HG03108 (cell line): ENCODE measurements around the gene ROM1.
"Not testable (repeated sequence)": the region's sequence is repeated elsewhere in the genome, so short reads cannot be mapped to it uniquely, and the experiment has no call there.

Experiments
- ATAC-seq: cut with Tn5 transposase; IDR thresholded peaks from one replicate; pipeline ENCODE4 v1.9.1; 2021; ENCODE audit warnings: moderate library complexity; ENCODE audit not compliant: unreplicated experiment

Gene ROM1

GRCh38 chr11:62585356-62585755 is 27.7 kb upstream of the ROM1 start:
- ATAC-seq, result not testable (repeated sequence)

- no peak for ATAC-seq
Measured at GRCh38 chr11:62588966-62589637, 24.0 kb upstream of the ROM1 start.

- ATAC-seq, result peak; percentile 84
Measured at GRCh38 chr11:62591448-62592145, 21.5 kb upstream of the ROM1 start, which contains the start of gene TUT1. Gene TUT1 (minus strand): TSS chr11:62591523. CDS start chr11:62591485, 38 bp downstream.

GRCh38 chr11:62592146-62592815 is 20.8 kb upstream of the ROM1 start:
- no peak for ATAC-seq

- ATAC-seq, result no peak
Measured at GRCh38 chr11:62592989-62593421, 20.1 kb upstream of the ROM1 start.

DNA sequence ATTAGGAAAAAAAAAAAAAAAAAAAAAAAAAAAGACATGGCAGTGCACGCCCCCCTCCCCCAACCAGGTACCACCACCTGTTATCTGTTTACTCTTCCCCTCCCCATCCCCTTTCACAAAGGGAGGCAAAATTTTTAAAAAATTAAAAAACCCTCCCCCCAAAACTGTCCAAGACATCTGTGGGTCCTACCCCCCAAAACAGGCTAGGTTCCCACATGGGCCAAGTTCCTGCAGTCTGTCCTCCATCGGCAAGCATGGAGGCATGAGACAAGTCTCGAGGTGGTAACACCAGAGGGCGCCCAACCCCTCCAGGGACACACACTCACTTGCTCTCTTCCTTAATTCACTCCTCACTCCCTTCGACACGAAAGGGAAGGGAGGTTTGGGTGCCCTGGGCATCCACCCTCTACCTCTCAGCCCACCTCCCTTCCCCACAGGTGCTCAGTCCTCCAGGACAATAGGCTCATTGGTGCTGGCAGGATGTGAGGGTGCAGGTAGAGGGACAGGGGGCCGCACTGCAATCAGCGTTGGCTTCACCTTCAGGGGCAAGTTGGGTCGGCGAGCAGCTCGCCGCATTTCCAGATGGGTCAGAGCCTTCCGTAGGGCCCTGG is 19.5 kb upstream of the ROM1 start:
- ATAC-seq, result no peak

GRCh38 chr11:62595124-62595523 is 17.9 kb upstream of the ROM1 start:
- no peak for ATAC-seq

- ATAC-seq, result peak; percentile 44
Measured at GRCh38 chr11:62599069-62599696, 13.9 kb upstream of the ROM1 start.

DNA sequence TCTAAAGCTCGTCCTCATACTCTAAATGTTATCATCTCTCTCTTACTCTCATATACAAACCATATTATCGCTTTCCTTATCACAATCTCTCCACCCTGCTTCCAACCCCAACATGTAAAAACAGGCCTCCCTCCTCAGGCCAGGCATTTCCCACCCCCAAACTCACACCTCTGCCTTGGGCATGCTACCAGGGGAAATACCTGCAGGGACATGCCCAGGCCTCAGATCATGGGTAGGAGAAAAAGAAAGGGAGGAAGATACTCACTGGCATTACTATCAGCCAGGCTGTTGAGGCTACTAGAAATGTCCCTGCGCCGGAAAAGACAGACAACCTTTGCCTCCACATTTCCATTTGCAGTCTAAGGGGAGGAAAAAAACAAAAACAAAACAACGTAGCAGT is 13.2 kb upstream of the ROM1 start:
- ATAC-seq, result no peak

GRCh38 chr11:62600367-62601121 is 12.5 kb upstream of the ROM1 start:
- no peak for ATAC-seq

DNA sequence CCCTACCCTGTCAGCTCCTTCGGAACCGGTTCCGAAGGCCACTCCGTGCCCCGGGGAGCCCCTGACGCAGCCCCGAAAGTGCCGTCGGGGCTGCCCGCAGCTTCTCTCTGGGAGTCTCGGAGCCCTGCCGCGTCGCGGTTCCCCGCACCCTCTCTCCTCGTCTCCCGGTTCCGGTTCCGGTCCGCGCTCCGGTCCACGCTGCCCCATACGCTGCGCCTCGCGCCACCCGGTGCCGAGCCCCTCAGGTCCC is 12.0 kb upstream of the ROM1 start:
- peak; percentile 5 for ATAC-seq

GRCh38 chr11:62601372-62602140 is 11.5 kb upstream of the ROM1 start, which contains the start of gene MTA2:
Gene MTA2 (minus strand): TSS chr11:62601865. CDS start chr11:62601450, 415 bp downstream.
- peak; percentile 75 for ATAC-seq

DNA sequence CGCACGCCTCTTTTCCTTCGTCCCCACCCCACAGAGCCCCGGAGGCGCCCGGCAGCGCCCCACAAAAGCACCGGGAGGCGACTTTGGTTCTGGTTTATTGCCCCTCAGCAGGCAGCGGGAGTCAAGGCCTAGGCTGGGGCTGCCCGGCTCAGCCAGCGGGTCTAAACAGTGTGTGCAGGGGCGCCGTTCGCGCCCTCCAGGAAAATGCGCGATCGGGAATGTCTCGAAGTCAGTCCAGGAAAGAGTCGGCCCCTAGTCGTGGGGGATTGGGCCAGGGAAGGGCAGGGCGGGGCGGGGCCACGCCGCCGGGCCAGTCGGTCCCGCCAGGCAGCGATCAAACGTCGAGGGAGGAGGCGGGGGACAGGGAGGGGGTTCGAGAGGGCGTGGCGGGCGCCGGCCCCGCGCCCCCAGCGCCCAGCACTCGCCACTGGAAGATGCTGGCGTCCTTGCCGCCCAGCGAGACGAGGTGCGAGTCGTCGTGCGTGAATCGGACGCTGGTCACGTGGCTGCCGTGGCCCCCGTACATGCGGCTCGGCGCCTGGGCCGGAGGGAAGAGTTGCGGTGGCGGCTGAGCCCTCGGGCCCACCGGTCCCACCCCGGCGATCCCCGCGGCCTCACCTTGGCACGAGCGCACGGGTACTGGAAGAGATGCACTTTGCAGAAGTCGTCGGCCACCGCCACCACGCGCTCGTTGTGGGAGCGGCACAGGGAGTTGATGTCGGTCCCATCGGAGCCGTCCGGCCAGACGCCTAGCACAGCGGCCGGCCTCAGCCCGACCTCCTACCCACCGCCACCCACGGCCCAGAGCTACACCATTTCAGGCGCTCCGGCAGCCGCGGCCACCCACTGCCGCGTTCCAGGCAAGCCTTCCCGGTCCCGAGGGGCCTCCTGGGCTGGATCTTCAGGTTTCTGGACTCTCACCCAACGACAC is 10.7 kb upstream of the ROM1 start:
- ATAC-seq, result no peak

GRCh38 chr11:62603072-62603408 is 10.0 kb upstream of the ROM1 start:
- ATAC-seq, result no peak

- no peak for ATAC-seq
Measured at GRCh38 chr11:62603776-62604299, 9.2 kb upstream of the ROM1 start.

DNA sequence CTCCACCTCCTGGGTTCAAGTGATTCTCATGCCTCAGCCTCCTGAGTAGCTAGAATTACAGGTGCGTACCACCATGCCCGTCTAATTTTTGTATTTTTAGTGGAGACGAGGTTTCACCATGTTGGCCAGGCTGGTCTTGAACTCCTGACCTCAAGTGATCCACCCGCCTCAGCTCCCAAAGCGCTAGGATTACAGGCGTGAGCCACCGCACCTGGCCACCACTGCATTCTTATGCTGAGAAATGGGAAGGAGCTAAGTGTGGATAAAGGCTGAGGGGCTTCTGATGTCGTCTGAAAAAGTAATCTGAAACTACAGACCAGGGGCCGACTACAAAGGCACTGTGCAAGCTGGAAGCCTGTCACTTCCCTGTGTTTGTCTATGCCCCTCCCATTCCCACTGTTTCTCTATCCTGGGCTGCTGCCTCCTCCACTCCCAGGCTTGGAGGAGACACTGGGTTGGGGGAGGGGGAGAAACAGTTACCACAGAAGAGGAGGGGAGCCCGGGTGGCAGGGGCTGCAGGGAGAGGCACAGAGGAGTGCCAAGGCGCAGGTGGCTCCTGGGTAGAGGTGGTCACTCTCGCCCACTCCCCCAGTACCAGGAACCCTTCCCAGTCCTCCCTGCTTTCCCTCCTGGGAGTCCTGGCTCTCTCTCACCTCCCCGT is 8.5 kb upstream of the ROM1 start:
- ATAC-seq, result no peak

DNA sequence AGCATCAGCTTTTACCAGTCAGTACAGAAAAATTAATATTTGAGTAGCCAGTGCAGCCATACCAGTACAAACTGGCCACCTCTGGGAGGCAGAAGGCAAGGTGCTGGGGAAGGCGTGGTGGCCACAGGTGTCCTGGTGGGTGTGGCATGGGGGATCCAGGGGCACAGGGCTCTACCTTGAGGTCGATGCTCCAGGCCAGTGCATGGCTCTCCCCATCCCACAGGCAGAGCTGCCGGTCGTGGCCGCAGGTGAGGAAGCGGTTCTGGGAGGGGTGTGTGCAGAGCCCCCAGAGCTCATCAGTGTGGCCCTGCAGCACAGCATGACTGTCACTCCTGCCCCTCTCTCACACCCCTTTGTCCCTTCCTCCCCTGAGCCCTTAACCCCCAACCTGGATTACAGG is 7.6 kb upstream of the ROM1 start:
- no peak for ATAC-seq

GRCh38 chr11:62605902-62606301 is 7.2 kb upstream of the ROM1 start:
- no peak for ATAC-seq
